ENCODE data around the gene CBFA2T3.

CBFA2T3 gene

GRCh38 chr16:89001117-89002027 lies 24.4 kb upstream of the CBFA2T3 start:
- no peak overlapping the region for H3K4me3 ChIP-seq (ENCODE audit: low read depth, low read length)
- DNase-seq (ENCODE audit: low read depth), result no peak
- in situ Hi-C loops (cut with HindIII; ENCODE audit: low sequenced_read_pairs), result no loop called here
- TF ChIP-seq CTCF (IDR thresholded peaks at IDR 0.05; ENCODE audit: low read depth, low read length, missing control alignments), result no peak

GRCh38 chr16:89000207-89000959 lies 23.4 kb upstream of the CBFA2T3 start:
- in situ Hi-C loops (cut with HindIII; ENCODE audit: low sequenced_read_pairs), result no loop called here
- no peak overlapping the region for H3K4me3 ChIP-seq (ENCODE audit: low read depth, low read length)
- DNase-seq (ENCODE audit: low read depth), result no peak
- no peak for TF ChIP-seq CTCF (IDR thresholded peaks at IDR 0.05; ENCODE audit: low read depth, low read length, missing control alignments)

- no peak for DNase-seq (ENCODE audit: low read depth)
- in situ Hi-C loops (cut with HindIII; ENCODE audit: low sequenced_read_pairs), result no loop called here
- H3K4me3 ChIP-seq (ENCODE audit: low read depth, low read length), result no peak overlapping the region
- no peak for TF ChIP-seq CTCF (IDR thresholded peaks at IDR 0.05; ENCODE audit: low read depth, low read length, missing control alignments)
Observed at GRCh38 chr16:88999457-89000206, 22.6 kb upstream of the CBFA2T3 start.

GRCh38 chr16:88995746-88996535 lies 18.9 kb upstream of the CBFA2T3 start:
- no peak overlapping the region for H3K4me3 ChIP-seq (ENCODE audit: low read depth, low read length)
- DNase-seq (ENCODE audit: low read depth), result no peak
- in situ Hi-C loops (cut with HindIII; ENCODE audit: low sequenced_read_pairs), result no loop called here
- no peak for TF ChIP-seq CTCF (IDR thresholded peaks at IDR 0.05; ENCODE audit: low read depth, low read length, missing control alignments)

- no peak overlapping the region for H3K4me3 ChIP-seq (ENCODE audit: low read depth, low read length)
- no peak for DNase-seq (ENCODE audit: low read depth)
- TF ChIP-seq CTCF (IDR thresholded peaks at IDR 0.05; ENCODE audit: low read depth, low read length, missing control alignments), result no peak
- in situ Hi-C loops (cut with HindIII; ENCODE audit: low sequenced_read_pairs), result no loop called here
Observed at GRCh38 chr16:88995194-88995593, 18.2 kb upstream of the CBFA2T3 start.
